GM19452 (cell line): ENCODE results near the gene MYO3B.
A peak's percentile ranks its signal among the peaks of the same experiment; 100 is the strongest.
"Not testable (repeated sequence)": the region's sequence is repeated elsewhere in the genome, so short reads cannot be mapped to it uniquely, and the experiment has no call there.

Experiments
- ATAC-seq: cut with Tn5 transposase; IDR thresholded peaks from one replicate; pipeline ENCODE4 v1.9.1; 2021; ENCODE audit not compliant: unreplicated experiment

The MYO3B gene

DNA sequence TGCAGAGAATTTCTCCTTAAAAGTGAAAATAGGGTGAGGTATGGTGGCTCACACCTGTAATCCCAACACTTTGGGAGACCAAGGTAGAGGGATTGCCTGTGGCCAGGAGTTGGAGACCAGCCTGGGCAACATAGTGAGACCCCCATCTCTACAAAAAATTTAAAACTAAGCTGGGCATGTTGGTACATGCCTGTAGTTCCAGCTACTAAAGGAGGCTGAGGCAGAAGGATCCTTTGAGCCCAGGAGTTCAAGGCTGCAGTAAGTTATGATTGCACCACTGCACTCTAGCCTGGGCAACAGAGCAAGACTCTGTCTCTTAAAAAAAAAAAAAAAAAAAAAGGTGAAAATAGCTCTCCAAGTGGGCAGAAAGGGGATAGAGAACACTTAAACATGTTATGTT is 496.3 kb downstream of the MYO3B start:
- not testable (repeated sequence) for ATAC-seq

- ATAC-seq, result no peak
Observed at GRCh38 chr2:170675701-170676100, 497.8 kb downstream of the MYO3B start.

DNA sequence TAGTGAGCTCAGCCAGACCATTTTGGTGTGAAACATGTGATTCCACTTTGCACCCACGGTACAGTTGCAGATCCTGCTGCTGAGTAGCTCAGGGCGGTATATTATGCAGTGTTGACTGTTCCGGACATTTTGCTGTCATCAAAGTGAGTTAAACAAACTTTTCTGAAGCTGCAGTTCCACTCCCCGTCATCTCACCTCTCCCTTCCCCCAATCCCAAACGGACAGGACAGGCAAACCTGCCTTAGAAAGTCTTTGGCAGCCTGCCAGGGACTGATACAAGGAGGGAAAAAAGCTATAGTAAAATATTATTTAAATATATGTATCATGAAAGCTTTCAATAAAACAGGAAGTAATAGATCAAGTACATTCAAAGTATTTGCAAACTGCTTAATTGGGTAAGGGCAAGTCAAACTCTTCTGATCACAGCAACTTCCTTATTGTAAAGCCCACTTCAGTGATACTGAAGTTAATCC is 501.7 kb downstream of the MYO3B start:
- no peak for ATAC-seq

DNA sequence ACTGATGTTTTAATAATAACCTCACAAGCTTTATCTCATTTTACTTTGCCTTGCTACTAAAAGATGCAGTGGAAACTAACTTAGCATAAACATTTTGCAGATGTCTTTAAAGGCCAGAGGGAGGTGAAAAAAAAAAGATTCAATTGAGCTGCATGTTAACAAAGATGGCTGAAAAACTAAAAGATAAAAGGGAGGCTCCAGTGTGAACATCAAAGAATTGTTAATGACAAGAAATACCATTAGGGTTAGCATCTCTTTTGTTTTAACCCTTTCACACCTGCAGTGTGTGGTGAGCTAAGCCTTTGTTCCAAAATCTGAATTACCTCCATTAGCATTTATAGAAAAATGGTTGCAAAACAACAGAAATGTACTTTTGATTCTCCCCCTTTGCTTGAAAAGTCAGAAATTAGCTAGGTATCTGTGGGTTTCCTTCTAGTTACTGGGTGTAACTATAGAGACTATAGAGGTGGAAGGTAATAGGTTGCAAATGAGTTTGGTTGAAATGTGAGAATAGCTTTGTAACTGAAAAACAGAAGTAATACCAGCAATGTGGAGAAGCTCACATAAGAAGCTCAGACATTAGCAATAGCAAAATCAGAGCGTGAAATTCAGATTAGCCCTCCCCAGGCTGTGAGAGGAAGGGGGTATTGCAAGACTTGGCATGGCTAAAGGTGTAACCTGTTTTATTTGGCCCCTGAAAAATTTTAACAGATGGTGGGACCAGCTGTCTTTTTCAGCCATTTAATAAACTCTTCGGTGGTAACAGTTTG is 502.4 kb downstream of the MYO3B start:
- ATAC-seq, result peak; percentile 97

GRCh38 chr2:170681311-170681710 is 503.4 kb downstream of the MYO3B start:
- no peak for ATAC-seq

DNA sequence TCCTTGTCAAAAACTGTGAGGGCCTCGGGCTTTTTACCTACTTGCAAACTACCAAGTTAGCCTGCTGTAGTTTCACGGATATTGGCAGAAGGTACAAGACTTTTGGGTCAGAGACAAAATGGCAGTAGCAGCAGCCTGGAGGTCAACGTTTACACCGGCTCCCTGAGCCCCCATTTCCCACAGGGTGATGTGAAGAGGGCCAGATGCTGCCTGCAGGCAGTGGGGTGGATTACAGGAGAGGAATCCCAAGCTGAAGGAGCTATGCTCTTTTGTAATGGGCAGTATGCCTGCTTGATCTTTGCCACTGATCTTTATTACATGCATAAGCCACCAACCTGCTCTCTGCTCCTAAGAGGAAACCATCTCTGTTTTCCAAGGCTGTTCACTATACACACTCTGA is 507.6 kb downstream of the MYO3B start:
- ATAC-seq, result no peak

DNA sequence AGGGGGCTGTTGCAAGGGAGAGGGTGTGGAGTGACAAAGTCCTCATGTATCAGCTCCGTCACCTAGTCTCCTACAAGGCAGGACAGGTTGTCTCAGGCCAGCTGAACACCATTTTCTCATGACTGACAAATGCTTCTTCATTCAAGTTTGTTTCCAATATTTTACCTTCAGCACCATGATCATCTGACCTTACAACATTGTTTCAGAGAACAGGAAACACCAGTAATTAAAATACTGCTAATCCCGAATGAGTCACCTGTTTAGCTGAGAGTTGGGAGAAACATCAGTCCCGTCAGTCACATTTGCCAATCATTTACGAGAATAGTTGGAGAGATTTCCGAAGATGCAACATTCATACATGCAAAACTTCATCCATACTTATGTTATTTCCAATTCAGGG is 511.5 kb downstream of the MYO3B start:
- ATAC-seq, result no peak

DNA sequence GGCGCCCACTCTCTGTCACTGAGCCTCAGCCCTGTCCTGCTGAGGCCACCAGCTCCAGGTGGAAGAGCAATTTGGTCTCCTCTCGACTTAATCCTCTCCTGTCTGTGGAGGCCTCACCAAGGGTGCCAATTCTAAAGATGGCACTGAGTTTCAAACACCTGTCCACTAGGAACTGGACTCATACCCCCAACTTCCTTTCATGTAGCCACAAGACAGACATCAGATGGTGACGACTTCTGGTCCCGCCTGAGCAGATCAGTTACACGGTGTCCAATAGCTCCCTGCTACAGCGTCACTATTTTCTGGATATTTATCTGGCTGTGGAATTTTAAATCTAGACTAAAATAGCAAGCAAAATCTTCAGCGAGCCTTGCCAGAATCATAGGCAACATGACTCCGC is 512.7 kb downstream of the MYO3B start:
- no peak for ATAC-seq

DNA sequence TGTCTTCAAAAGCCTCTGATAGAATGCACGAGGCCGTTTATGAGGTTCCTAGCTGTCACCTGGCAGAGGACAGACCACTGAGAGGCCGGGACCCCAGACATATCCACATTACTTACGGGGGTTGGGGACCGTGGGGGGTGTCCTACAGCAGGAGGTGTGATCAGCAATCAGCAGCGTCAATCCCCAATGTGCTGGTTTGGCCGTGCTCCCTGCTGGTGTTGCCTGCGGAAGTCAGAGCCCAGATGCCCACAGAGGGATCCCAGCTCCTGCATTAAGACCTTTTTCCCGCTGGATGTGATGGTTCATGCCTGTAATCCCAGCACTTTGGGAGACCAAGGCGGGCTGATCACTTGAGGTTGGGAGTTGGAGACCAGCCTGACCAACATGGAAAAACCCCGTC is 516.4 kb downstream of the MYO3B start:
- no peak for ATAC-seq

DNA sequence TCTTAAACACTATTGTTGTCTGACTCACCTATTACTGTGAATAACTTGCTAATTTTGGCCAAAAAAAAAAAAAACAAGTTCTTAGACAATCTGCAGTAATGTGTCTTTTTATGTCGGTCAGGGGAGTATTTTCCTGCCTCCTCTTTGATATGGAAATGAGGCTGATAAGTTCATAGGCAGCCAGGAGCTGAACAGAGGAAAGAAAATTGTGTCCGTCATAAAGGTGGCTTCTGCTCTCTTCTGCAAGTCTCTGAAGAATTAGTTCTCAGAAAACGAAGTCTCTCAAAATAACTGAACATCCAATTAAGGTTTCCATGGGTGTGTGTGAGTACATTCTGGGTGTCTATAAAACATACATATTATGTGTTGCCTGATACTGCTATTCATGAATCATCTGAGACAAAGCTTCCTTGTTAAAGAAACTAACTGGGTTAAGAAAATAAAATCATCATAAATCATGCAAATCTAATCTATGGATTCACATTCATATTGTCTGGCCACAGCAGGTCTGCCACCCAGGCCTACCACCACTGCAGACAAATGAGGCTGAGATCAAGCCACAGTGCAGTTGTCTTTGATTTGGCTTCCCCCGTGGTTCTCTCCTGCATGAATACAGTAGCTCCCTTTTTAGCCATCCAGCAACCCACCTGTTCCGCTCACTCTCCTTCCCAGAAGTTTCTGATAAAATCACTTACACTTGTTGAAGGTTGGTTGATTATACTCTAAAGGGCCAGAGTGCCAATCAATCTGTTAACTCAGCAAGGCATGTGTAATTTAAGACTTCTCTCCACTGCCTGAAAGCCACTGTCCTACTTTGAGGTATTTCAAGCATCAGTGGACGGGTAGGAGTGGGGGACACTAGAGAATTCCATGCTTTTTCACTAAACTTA is 517.8 kb downstream of the MYO3B start:
- no peak for ATAC-seq

DNA sequence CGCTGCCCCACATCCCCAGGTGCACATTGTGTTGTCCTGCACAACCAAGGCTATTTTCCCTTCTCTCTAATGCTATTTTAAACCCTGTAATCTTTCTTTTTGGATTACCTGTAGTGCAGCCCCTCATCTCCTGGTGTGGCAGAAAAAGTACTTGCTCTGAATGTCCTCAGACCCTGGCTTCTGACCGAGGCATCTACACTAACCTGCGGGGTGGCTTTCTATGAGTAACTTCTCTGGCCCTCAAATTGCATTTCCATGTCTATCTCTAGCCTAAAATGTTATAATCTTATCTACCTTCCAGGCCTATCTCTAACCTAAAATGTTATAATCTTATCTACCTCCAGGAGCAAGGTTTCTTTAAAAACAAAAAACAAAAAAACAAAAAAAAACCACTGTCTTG is 519.0 kb downstream of the MYO3B start:
- no peak for ATAC-seq

DNA sequence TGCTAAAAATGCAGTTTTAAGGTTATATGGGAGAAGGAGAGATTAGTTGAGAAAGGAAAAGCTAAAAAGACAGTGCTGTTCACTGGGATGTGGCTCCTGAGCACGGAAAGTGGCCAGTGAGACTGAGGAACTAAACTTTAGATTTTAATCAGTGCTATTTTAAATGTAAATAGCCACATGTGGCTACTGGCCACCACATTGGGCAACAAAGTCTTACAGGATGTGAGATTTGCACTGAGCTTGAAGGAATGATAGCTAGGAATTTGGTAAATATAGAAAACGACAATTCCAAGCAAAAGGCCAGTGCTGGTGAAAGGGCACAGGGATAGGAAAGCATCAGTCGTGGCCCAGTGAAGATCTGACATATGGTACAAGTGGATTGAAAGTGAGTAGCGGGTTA is 523.1 kb downstream of the MYO3B start:
- no peak for ATAC-seq

- no peak for ATAC-seq
Observed at GRCh38 chr2:170703776-170704476, 526.0 kb downstream of the MYO3B start.
